Astrocyte of the cerebellum (primary cell): ENCODE data around the gene PAPSS1.

Experiments used
- DNase-seq: peaks from one replicate; pipeline ENCODE4 v3.0.0-alpha.2; 2011; ENCODE audit warnings: low read depth
- H3K4me3 ChIP-seq: 2 replicates; pipeline ENCODE4 v1.5.1; 2011; ENCODE audit warnings: mild to moderate bottlenecking, low read depth, low read length, moderate library complexity
- CTCF ChIP-seq: IDR thresholded peaks from 2 replicates; pipeline ENCODE4 v1.5.1; 2012; ENCODE audit warnings: low read length, low read depth, moderate library complexity, mild to moderate bottlenecking; ENCODE audit errors: missing control alignments
- in situ Hi-C: cut with HindIII; loops from 2 replicates; pipeline ENCODE4 v1.10.0; 2017; ENCODE audit warnings: low sequenced_read_pairs

Gene PAPSS1

GRCh38 chr4:107718351-107718965 lies 1.6 kb downstream of the PAPSS1 start:
- no peak for DNase-seq
- TF ChIP-seq CTCF: no peak
- H3K4me3 ChIP-seq: peak overlapping the region; percentile 93
- in situ Hi-C loops: no loop called here

- DNase-seq: no peak
- no peak overlapping the region for H3K4me3 ChIP-seq
- in situ Hi-C loops: no loop called here
- no peak for TF ChIP-seq CTCF
These were observed 5.8 kb downstream of the PAPSS1 start for GRCh38 chr4:107714256-107714655.

- peak; percentile 31 for DNase-seq
- in situ Hi-C loops: no loop called here
- TF ChIP-seq CTCF: no peak
- no peak overlapping the region for H3K4me3 ChIP-seq
These were observed 7.8 kb downstream of the PAPSS1 start for GRCh38 chr4:107712236-107712635.

GRCh38 chr4:107711831-107712230 lies 8.2 kb downstream of the PAPSS1 start:
- in situ Hi-C loops: no loop called here
- H3K4me3 ChIP-seq: no peak overlapping the region
- DNase-seq: no peak
- TF ChIP-seq CTCF: no peak

- TF ChIP-seq CTCF: no peak
- no peak overlapping the region for H3K4me3 ChIP-seq
- in situ Hi-C loops: no loop called here
- no peak for DNase-seq
These were observed 9.3 kb downstream of the PAPSS1 start for GRCh38 chr4:107710493-107711459.

GRCh38 chr4:107709916-107710315 lies 10.1 kb downstream of the PAPSS1 start:
- in situ Hi-C loops: no loop called here
- DNase-seq: no peak

More at GRCh38 chr4:107709916-107710315, 10.1 kb downstream of the PAPSS1 start:
- no peak for TF ChIP-seq CTCF
- H3K4me3 ChIP-seq: no peak overlapping the region
